ENCODE data around the gene BZW2.

BZW2 gene

GRCh38 chr7:16754856-16755317 lies 108.9 kb downstream of the BZW2 start:
- Histone ChIP-seq H3K9me3 (ENCODE audit: control insufficient read depth, insufficient read depth, low read length) (no peaks in the 10 kb centered on the region), H3K4me2 (ENCODE audit: low read length) (peak overlapping the region; percentile 91), H3K9me2 (replicated peaks; ENCODE audit: control insufficient read depth, low read length) (no peaks in the 10 kb centered on the region), H4K20me1 (ENCODE audit: control insufficient read depth, insufficient read depth, low read depth, low read length) (no peaks in the 10 kb centered on the region), H3K4me1 (ENCODE audit: control insufficient read depth, low read length) (peaks cover 62% of the 10 kb centered on the region), H3K36me3 (ENCODE audit: control insufficient read depth, low read length) (no peaks in the 10 kb centered on the region), H3K27ac (ENCODE audit: low read depth, low read length) (no peak overlapping the region), H3K79me2 (ENCODE audit: control insufficient read depth, low read length) (peaks cover 8% of the 10 kb centered on the region), H3F3A (ENCODE audit: control insufficient read depth, insufficient read depth) (peaks cover 39% of the 10 kb centered on the region), H3K27me3 (ENCODE audit: control insufficient read depth, low read length) (peaks cover 15% of the 10 kb centered on the region), H3K4me3 (ENCODE audit: low read length) (peak overlapping the region; percentile 85)
- TF ChIP-seq, protein P1, sequence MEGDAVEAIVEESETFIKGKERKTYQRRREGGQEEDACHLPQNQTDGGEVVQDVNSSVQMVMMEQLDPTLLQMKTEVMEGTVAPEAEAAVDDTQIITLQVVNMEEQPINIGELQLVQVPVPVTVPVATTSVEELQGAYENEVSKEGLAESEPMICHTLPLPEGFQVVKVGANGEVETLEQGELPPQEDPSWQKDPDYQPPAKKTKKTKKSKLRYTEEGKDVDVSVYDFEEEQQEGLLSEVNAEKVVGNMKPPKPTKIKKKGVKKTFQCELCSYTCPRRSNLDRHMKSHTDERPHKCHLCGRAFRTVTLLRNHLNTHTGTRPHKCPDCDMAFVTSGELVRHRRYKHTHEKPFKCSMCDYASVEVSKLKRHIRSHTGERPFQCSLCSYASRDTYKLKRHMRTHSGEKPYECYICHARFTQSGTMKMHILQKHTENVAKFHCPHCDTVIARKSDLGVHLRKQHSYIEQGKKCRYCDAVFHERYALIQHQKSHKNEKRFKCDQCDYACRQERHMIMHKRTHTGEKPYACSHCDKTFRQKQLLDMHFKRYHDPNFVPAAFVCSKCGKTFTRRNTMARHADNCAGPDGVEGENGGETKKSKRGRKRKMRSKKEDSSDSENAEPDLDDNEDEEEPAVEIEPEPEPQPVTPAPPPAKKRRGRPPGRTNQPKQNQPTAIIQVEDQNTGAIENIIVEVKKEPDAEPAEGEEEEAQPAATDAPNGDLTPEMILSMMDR (IDR thresholded peaks at IDR 0.05; ENCODE audit: low read depth, low read length, poor library complexity, severe bottlenecking), result no peak
- TF ChIP-seq EZH2phosphoT487 (IDR thresholded peaks at IDR 0.05; ENCODE audit: borderline replicate concordance, low read length), result no peak

GRCh38 chr7:16755397-16755796 lies 109.4 kb downstream of the BZW2 start:
- Histone ChIP-seq H3K79me2 (ENCODE audit: control insufficient read depth, low read length) (peaks cover 13% of the 10 kb centered on the region), H3K9me3 (ENCODE audit: control insufficient read depth, insufficient read depth, low read length) (no peaks in the 10 kb centered on the region), H3K36me3 (ENCODE audit: control insufficient read depth, low read length) (no peaks in the 10 kb centered on the region), H3K27me3 (ENCODE audit: control insufficient read depth, low read length) (peaks cover 15% of the 10 kb centered on the region), H3K4me2 (ENCODE audit: low read length) (peak overlapping the region; percentile 91), H3K9me2 (replicated peaks; ENCODE audit: control insufficient read depth, low read length) (no peaks in the 10 kb centered on the region), H3K4me1 (ENCODE audit: control insufficient read depth, low read length) (peaks cover 66% of the 10 kb centered on the region), H4K20me1 (ENCODE audit: control insufficient read depth, insufficient read depth, low read depth, low read length) (no peaks in the 10 kb centered on the region), H3F3A (ENCODE audit: control insufficient read depth, insufficient read depth) (peaks cover 39% of the 10 kb centered on the region), H3K27ac (ENCODE audit: low read depth, low read length) (no peak overlapping the region), H3K4me3 (ENCODE audit: low read length) (peak overlapping the region; percentile 85)
- TF ChIP-seq, protein P1 (IDR thresholded peaks at IDR 0.05; ENCODE audit: low read depth, low read length, poor library complexity, severe bottlenecking), result no peak
- no peak for TF ChIP-seq EZH2phosphoT487 (IDR thresholded peaks at IDR 0.05; ENCODE audit: borderline replicate concordance, low read length)

All from DOHH2 (cell line).